HepG2 (cell line): ENCODE measurements around the gene LBX2. TPM values are rescaled to one million over a fixed set of nuclear protein-coding genes. Genes with fewer than 3 reads are reported as not detected.
A peak's percentile ranks its signal among the peaks of the same experiment; 100 is the strongest.

Source experiments
- CEBPB ChIP-seq: IDR thresholded peaks from 2 replicates; pipeline ENCODE4 v1.6.1; 2011; ENCODE audit warnings: low read depth, low read length, improper control_type of control experiment, borderline replicate concordance
- CREB1 ChIP-seq, 2 experiments: fragments of 450-650 bp in 1 of 2; IDR thresholded peaks; 2 replicates each; pipeline ENCODE4 v1.6.1; 2016 to 2017; ENCODE audit warnings: control low read depth in 1 of 2, mild to moderate bottlenecking in 1 of 2, missing compliant biosample characterization in 1 of 2, missing genetic modification characterization in 1 of 2
- FOXK1 ChIP-seq: sonication (generic); formaldehyde crosslinking; IDR thresholded peaks from 2 replicates; pipeline ENCODE4 v1.4.0; 2020; ENCODE audit warnings: low read depth, missing genetic modification reagents, borderline replicate concordance
- HOXA5 ChIP-seq: sonication (generic); formaldehyde crosslinking; IDR thresholded peaks from 2 replicates; pipeline ENCODE4 v1.4.0; 2020; ENCODE audit warnings: missing genetic modification reagents
- MBNL3 ChIP-seq: fragments of 250-450 bp; sonication (Bioruptor Pico); conservative IDR thresholded peaks from 2 replicates; pipeline ENCODE4 v1.8.0; 2022; ENCODE audit warnings: mild to moderate bottlenecking, inconsistent platforms
- MEIS1 ChIP-seq: sonication (generic); formaldehyde crosslinking; IDR thresholded peaks from 2 replicates; pipeline ENCODE4 v1.9.0; 2021; ENCODE audit warnings: mild to moderate bottlenecking, missing genetic modification reagents, moderate library complexity, borderline replicate concordance
- MXI1 ChIP-seq: IDR thresholded peaks from 3 replicates; pipeline ENCODE4 v1.6.1; 2012; ENCODE audit warnings: low read depth, low read length, inconsistent platforms, borderline replicate concordance
- RFX1 ChIP-seq: fragments of 450-650 bp; IDR thresholded peaks from 2 replicates; pipeline ENCODE4 v1.6.1; 2017
- SIN3B ChIP-seq: fragments of 150-350 bp; IDR thresholded peaks from 2 replicates; pipeline ENCODE4 v1.6.1; 2014; ENCODE audit warnings: low read length
- SOX6 ChIP-seq, 2 experiments: fragments of 450-650 bp in 1 of 2; sonication (generic) in 1 of 2; formaldehyde crosslinking in 1 of 2; IDR thresholded peaks; 2 replicates each; pipeline versions ENCODE4 v1.4.0 to v1.6.1; 2017 to 2020; ENCODE audit warnings: antibody characterized with exemption in 1 of 2, mild to moderate bottlenecking in 1 of 2, missing genetic modification reagents in 1 of 2
- TCF12 ChIP-seq, 2 experiments: fragments of 450-650 bp in 1 of 2; sonication (generic) in 1 of 2; formaldehyde crosslinking in 1 of 2; IDR thresholded peaks; 2 replicates each; pipeline versions ENCODE4 v1.6.1 to v1.8.0; 2017 to 2022; ENCODE audit warnings: antibody characterized with exemption in 1 of 2, mild to moderate bottlenecking in 1 of 2, missing genetic modification reagents in 1 of 2, moderate library complexity in 1 of 2
- TCF7L2 ChIP-seq: IDR thresholded peaks from 2 replicates; pipeline ENCODE4 v1.6.1; 2011; ENCODE audit warnings: mild to moderate bottlenecking, low read depth, low read length, moderate library complexity
- TOPORS ChIP-seq: sonication (generic); formaldehyde crosslinking; IDR thresholded peaks from 2 replicates; pipeline ENCODE4 v1.8.0; 2023; ENCODE audit warnings: mild to moderate bottlenecking, missing genetic modification reagents
- ZBTB1 ChIP-seq: sonication (generic); formaldehyde crosslinking; IDR thresholded peaks from 2 replicates; pipeline ENCODE4 v1.4.0; 2020; ENCODE audit warnings: missing genetic modification reagents, borderline replicate concordance
- ZC3H13 ChIP-seq: sonication (generic); formaldehyde crosslinking; IDR thresholded peaks from 2 replicates; pipeline ENCODE4 v1.8.1; 2023; ENCODE audit warnings: mild to moderate bottlenecking, missing genetic modification reagents, moderate library complexity
- ZFYVE20 ChIP-seq: sonication (generic); formaldehyde crosslinking; IDR thresholded peaks from 2 replicates; pipeline ENCODE4 v1.8.0; 2023; ENCODE audit warnings: low read depth, mild to moderate bottlenecking, moderate library complexity, missing genetic modification reagents, borderline replicate concordance
- ZMYM4 ChIP-seq: sonication (generic); formaldehyde crosslinking; IDR thresholded peaks from 2 replicates; pipeline ENCODE4 v1.8.1; 2023; ENCODE audit warnings: mild to moderate bottlenecking, missing genetic modification reagents
- ZNF101 ChIP-seq: sonication (generic); formaldehyde crosslinking; IDR thresholded peaks from 2 replicates; pipeline ENCODE4 v1.4.0; 2020; ENCODE audit warnings: mild to moderate bottlenecking, low read depth, missing genetic modification reagents, borderline replicate concordance
- ZNF12 ChIP-seq: sonication (generic); formaldehyde crosslinking; IDR thresholded peaks from 2 replicates; pipeline ENCODE4 v1.5.0; 2020; ENCODE audit warnings: missing genetic modification reagents
- ZNF124 ChIP-seq: sonication (generic); formaldehyde crosslinking; IDR thresholded peaks from 2 replicates; pipeline ENCODE4 v1.4.0; 2020; ENCODE audit warnings: missing genetic modification reagents
- ZNF20 ChIP-seq: sonication (generic); formaldehyde crosslinking; IDR thresholded peaks from 2 replicates; pipeline ENCODE4 v1.4.0; 2020; ENCODE audit warnings: mild to moderate bottlenecking, moderate library complexity, missing genetic modification reagents
- ZNF570 ChIP-seq: sonication (generic); formaldehyde crosslinking; IDR thresholded peaks from 2 replicates; pipeline ENCODE4 v1.4.0; 2020; ENCODE audit warnings: mild to moderate bottlenecking, missing genetic modification reagents, borderline replicate concordance
- ZNF766 ChIP-seq: sonication (generic); formaldehyde crosslinking; IDR thresholded peaks from 2 replicates; pipeline ENCODE4 v1.5.0; 2020; ENCODE audit warnings: missing genetic modification reagents, borderline replicate concordance
- ZNF777 ChIP-seq: sonication (generic); formaldehyde crosslinking; IDR thresholded peaks from 2 replicates; pipeline ENCODE4 v1.4.0; 2020; ENCODE audit warnings: missing genetic modification reagents
- ZNF879 ChIP-seq: sonication (generic); formaldehyde crosslinking; IDR thresholded peaks from 2 replicates; pipeline ENCODE4 v1.8.1; 2023; ENCODE audit warnings: missing genetic modification reagents
- ZSCAN30 ChIP-seq: sonication (generic); formaldehyde crosslinking; IDR thresholded peaks from 2 replicates; pipeline ENCODE4 v1.5.0; 2020; ENCODE audit warnings: mild to moderate bottlenecking, missing genetic modification reagents
- polyA plus RNA-seq, 8 experiments: library from polyadenylated mRNA; depleted of rRNA in 3 of 8; stranded (reverse) in 7 of 8; unstranded in 1 of 8; fragments of >200 nt; fragmentation: Illumina TruSeq in 4 of 8; extraction: Trizol in 4 of 8; gene quantifications; 2 replicates each; pipeline versions ENCODE4 v1.2.1 to v1.2.3, GENCODE V29; 2011 to 2016; ENCODE audit warnings: low read depth in 4 of 8, missing spikeins in 1 of 8, mixed read lengths in 1 of 8; ENCODE audit not compliant: insufficient read depth in 1 of 8
- total RNA-seq, 5 experiments: library from RNA; depleted of rRNA; stranded (reverse); fragments of >200 nt; fragmentation: Illumina TruSeq; extraction: Trizol; gene quantifications; 2 replicates each; pipeline ENCODE4 v1.2.3, GENCODE V29; 2016; ENCODE audit warnings: low read depth in 1 of 5
- TF ChIP-seq, protein P1 (sequence below): sonication (generic); formaldehyde crosslinking; IDR thresholded peaks from 2 replicates; pipeline ENCODE4 v1.5.0; 2020; ENCODE audit warnings: missing genetic modification reagents, mild to moderate bottlenecking, borderline replicate concordance
- TF ChIP-seq, protein P2 (sequence below): sonication (generic); formaldehyde crosslinking; conservative IDR thresholded peaks from 2 replicates; pipeline ENCODE4 v1.5.0; 2020; ENCODE audit warnings: missing genetic modification reagents

LBX2 gene
- total and polyA plus RNA-seq, 2 of the 13 experiments (the other 11 are each of a cell fraction or from before 2014, with no cell fraction given) = 6.4 to 8.1 TPM

DNA sequence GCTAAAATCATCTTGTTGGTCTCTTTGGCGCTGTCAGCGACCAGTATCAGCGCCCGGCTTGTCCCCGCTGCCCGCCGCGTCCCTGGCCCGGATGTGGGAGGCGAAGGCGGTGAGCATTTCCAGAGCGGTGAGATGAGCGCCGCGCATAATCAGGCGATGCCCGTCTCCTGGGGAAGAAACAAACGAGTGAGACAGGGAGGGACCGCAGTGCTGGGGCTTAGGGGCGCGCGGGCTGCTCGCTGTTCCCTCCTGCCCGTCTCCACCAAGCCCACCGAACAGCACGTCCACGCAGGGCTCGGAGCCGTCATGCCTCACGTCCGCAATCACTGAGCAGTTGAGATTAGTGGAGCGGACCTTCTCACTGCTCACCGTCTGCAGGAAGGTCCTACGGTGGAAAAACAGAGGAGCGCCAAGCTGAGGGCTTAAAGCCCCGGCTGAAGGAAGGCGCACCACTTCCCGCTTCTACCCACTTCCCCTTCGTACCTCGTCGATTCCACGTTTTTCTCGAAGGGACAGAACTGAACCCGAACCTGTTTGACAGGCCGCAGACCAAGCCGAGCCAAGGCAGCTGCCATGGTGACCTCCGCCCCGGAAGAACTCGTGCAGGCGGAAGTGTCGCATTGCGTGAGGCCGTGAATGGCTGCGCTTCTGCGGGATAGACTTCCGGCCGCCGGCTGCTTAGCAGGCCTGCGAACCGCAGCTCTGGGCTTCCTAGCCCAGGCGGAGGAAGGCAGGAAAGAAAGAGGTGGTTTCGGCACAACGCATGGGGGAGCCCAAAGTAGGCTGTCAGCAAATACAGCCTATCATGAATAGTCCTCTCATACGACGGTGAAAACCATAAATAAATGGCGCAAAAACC, 27.1 kb downstream of the LBX2 start, which contains the start of gene MRPL53 (continued):
- TF ChIP-seq ZNF570 (CRISPR knock-in tag) (0 out of 2 replicates have a peak, but pooled peaks have one; percentile 95), MBNL3 (CRISPR knock-in tag) (no peak), ZMYM4 (peak; percentile 92), ZNF12 (CRISPR knock-in tag) (peak; percentile 60), TCF12 (IDR thresholded peaks at IDR 0.05) (no peak), TCF12 (CRISPR knock-in tag; IDR thresholded peaks at IDR 0.05) (peak; percentile 88; the same call in 1 of the 2 replicates), ZNF124 (CRISPR knock-in tag) (peak; percentile 94), ZC3H13 (CRISPR knock-in tag) (peak; percentile 100), TCF7L2 (no peak), ZFYVE20 (CRISPR knock-in tag) (peak; percentile 79; the same call in 1 of the 2 replicates), ZBTB1 (CRISPR knock-in tag) (no peak; the same call in 1 of the 2 replicates), TOPORS (CRISPR knock-in tag) (peak; percentile 99), RFX1 (no peak), ZNF777 (peak; percentile 82; the same call in 1 of the 2 replicates), ZNF20 (CRISPR knock-in tag) (peak; percentile 27; the same call in 1 of the 2 replicates), MEIS1 (CRISPR knock-in tag) (0 out of 2 replicates have a peak, but pooled peaks have one; percentile 95), ZNF766 (CRISPR knock-in tag) (peak; percentile 94; the same call in 1 of the 2 replicates), FOXK1 (peak; percentile 86; the same call in 1 of the 2 replicates), CEBPB (no peak), ZNF101 (CRISPR knock-in tag) (0 out of 2 replicates have a peak, but pooled peaks have one; percentile 77), SIN3B (peak; percentile 85), SOX6 (IDR thresholded peaks at IDR 0.05) (no peak), SOX6 (CRISPR knock-in tag; IDR thresholded peaks at IDR 0.05) (peak; percentile 77), MXI1 (peak; percentile 87; the same call in 1 of the 3 replicates), HOXA5 (peak; percentile 96), ZSCAN30 (0 out of 2 replicates have a peak, but pooled peaks have one; percentile 93), CREB1 (IDR thresholded peaks at IDR 0.05) (peak; percentile 80), CREB1 (CRISPR knock-in tag; IDR thresholded peaks at IDR 0.05) (peak; percentile 95), ZNF879 (CRISPR knock-in tag) (no peak)
- TF ChIP-seq, protein P1, sequence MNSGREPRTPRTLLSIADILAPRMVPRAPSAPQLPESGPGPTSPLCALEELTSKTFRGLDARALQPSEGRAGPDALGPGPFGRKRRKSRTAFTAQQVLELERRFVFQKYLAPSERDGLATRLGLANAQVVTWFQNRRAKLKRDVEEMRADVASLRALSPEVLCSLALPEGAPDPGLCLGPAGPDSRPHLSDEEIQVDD (CRISPR knock-in tag) = 0 out of 2 replicates have a peak, but pooled peaks have one; percentile 60
- TF ChIP-seq, protein P2, sequence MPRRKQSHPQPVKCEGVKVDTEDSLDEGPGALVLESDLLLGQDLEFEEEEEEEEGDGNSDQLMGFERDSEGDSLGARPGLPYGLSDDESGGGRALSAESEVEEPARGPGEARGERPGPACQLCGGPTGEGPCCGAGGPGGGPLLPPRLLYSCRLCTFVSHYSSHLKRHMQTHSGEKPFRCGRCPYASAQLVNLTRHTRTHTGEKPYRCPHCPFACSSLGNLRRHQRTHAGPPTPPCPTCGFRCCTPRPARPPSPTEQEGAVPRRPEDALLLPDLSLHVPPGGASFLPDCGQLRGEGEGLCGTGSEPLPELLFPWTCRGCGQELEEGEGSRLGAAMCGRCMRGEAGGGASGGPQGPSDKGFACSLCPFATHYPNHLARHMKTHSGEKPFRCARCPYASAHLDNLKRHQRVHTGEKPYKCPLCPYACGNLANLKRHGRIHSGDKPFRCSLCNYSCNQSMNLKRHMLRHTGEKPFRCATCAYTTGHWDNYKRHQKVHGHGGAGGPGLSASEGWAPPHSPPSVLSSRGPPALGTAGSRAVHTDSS = no peak
